ENCODE measurements around the gene ERCC6L. TPM values are rescaled to one million over a fixed set of nuclear protein-coding genes. Genes with fewer than 3 reads are reported as not detected.

Gene ERCC6L
- total RNA-seq, result 10 to 100 TPM; 13.8 to 14.4 TPM

DNA sequence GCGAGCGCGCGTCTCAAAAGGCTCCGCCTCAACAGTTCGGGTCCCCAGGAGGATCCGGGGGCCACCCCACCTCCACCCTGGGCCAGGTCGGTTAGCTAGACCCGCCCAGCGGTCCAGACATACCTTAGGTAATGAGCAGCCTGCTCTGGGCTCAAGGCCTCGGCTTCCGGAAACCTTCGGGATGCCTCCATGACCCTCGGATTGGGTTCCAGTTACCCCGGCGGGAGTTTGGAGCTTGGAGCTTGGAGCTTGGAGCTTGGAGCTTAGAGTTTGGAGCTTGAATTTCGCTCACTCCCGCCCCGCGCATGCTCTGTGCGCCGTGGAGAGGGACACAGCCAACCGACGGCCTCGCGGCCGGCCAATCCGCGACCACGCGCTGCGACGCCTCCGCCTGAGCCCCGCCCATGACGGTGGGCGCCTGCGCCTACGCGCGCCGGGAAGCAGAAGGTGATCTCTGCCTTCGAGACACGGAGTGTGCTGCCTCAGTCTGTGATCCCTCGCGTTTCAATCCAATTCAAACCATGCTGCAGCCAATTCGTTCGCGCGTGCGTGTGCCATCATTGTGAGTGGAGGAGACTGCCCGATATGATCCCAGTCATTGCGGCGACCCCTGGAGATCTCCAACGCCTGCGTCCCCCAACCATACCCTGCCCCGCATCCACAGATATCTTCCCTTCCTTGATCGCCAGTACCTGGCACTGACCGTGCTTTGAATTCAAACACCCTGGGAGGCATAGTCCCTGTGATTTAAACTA lies at the start of gene ERCC6L:
TSS of gene ERCC6L (minus strand) at position 307 of the 755 bp plus-strand sequence. CDS start at position 191, 116 bp downstream.
- POLR2A ChIA-PET, result interaction anchor here (0.6 to 1.4 kb wide), 4 partner anchors 10 to 333 kb away, joined by 3 to 16 read pairs (median 5); partner anchors contain the start of genes PIN4 and RPS4X
- peaks cover 18% of the 10 kb centered on the region for H3K4me1 Mint-ChIP-seq (ENCODE audit: low read depth)
- H3K9me3 Mint-ChIP-seq (ENCODE audit: insufficient read depth), result no peaks in the 10 kb centered on the region
- peaks cover 21% of the 10 kb centered on the region for H3K36me3 Mint-ChIP-seq (ENCODE audit: low read depth)
- peak within 1 kb of the TSS; percentile 81 for H3K27ac Mint-ChIP-seq
- ATAC-seq (peak; percentile 99), DNase-seq (peak; percentile 89)
- peak within 1 kb of the TSS; percentile 84 for H3K4me3 Mint-ChIP-seq
- CTCF ChIA-PET, result interaction anchor here (0.6 to 1.6 kb wide), 3 partner anchors 38 to 427 kb away, joined by 3 to 9 read pairs (median 3); partner anchors contain the start of gene RPS4X
- no peaks in the 10 kb centered on the region for H3K27me3 Mint-ChIP-seq (ENCODE audit: low read depth)

- ChIA-PET POLR2A (no interaction called here), CTCF (no interaction called here)
- no peak for DNase-seq
- Mint-ChIP-seq H3K4me3 (no peak overlapping the region), H3K27ac (no peak overlapping the region), H3K27me3 (ENCODE audit: low read depth) (peaks cover 15% of the 10 kb centered on the region), H3K4me1 (ENCODE audit: low read depth) (peaks cover 5% of the 10 kb centered on the region), H3K36me3 (ENCODE audit: low read depth) (no peaks in the 10 kb centered on the region), H3K9me3 (ENCODE audit: insufficient read depth) (no peaks in the 10 kb centered on the region)
- ATAC-seq, result no peak
Observed at GRCh38 chrX:72282302-72282701, 43.5 kb upstream of the ERCC6L start.

GRCh38 chrX:72280321-72280845 lies 41.6 kb upstream of the ERCC6L start:
- ChIA-PET POLR2A (no interaction called here), CTCF (interaction anchor here (1.3 to 1.4 kb wide), 3 partner anchors 10 to 35 kb away, joined by 3 to 6 read pairs (median 4); no protein-coding TSS in a partner anchor)
- Mint-ChIP-seq H3K4me1 (ENCODE audit: low read depth) (peaks cover 8% of the 10 kb centered on the region), H3K27me3 (ENCODE audit: low read depth) (peaks cover 15% of the 10 kb centered on the region), H3K9me3 (ENCODE audit: insufficient read depth) (no peaks in the 10 kb centered on the region), H3K36me3 (ENCODE audit: low read depth) (peaks cover 8% of the 10 kb centered on the region), H3K27ac (no peak overlapping the region), H3K4me3 (no peak overlapping the region)
- ATAC-seq (no peak), DNase-seq (no peak)

- Mint-ChIP-seq H3K4me3 (peak overlapping the region; percentile 83), H3K36me3 (ENCODE audit: low read depth) (peaks cover 42% of the 10 kb centered on the region), H3K9me3 (ENCODE audit: insufficient read depth) (no peaks in the 10 kb centered on the region), H3K27me3 (ENCODE audit: low read depth) (peaks cover 12% of the 10 kb centered on the region), H3K4me1 (ENCODE audit: low read depth) (peaks cover 44% of the 10 kb centered on the region), H3K27ac (peak overlapping the region; percentile 85)
- CTCF ChIA-PET, result interaction anchor here (0.6 to 2.7 kb wide), 15 partner anchors 8 to 378 kb away, joined by 3 to 18 read pairs (median 5); partner anchors contain the start of genes ERCC6L and PIN4
- peak; percentile 3 for ATAC-seq
- no peak for DNase-seq
- POLR2A ChIA-PET, result interaction anchor here (0.6 to 1.9 kb wide), 11 partner anchors 8 to 264 kb away, joined by 3 to 16 read pairs (median 5); partner anchors contain the start of genes ERCC6L and PIN4
Observed at GRCh38 chrX:72276478-72276953, 37.7 kb upstream of the ERCC6L start.

DNA sequence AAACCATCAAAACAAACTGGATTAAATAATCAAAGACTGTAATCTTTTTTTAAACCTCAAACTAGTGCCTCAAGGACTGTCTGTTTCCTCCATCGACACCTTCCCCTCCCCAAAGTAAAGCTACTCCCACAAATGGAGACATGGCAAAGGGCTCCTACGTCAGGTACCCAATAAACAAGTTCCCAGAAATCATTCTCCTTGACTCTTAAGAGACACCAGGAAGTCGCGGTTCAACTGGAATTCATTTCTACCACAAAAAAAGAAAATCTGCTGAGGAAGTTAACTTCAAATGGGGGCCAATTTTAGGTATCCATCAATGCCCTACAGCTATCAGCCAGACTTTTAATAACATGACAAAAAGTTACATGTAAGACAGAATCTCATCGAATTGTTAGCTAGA lies 35.7 kb upstream of the ERCC6L start:
- H3K4me1 Mint-ChIP-seq (ENCODE audit: low read depth), result peaks cover 53% of the 10 kb centered on the region
- CTCF ChIA-PET, result no interaction called here

DNA sequence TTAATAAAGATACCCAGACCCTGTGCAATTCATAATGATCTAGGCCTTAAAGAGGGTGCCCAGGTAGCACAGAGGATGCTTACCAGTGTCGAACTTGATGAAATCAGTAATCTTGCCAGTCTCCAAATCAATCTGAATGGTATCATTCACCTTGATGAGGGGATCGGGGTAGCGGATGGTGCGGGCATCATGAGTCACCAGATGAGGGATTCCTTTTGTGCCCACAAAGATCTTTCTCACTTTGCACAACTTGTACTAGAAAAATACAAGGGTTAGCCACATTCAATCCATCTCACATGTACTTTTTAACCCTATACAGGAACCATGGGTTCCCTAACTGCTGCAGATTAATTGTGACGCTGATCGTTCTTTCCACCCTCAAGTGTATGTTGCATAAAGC lies 34.9 kb upstream of the ERCC6L start:
- Mint-ChIP-seq H3K4me3 (peak overlapping the region; percentile 83), H3K27ac (peak overlapping the region; percentile 68), H3K27me3 (ENCODE audit: low read depth) (no peaks in the 10 kb centered on the region), H3K9me3 (ENCODE audit: insufficient read depth) (no peaks in the 10 kb centered on the region), H3K36me3 (ENCODE audit: low read depth) (peaks cover 58% of the 10 kb centered on the region), H3K4me1 (ENCODE audit: low read depth) (peaks cover 53% of the 10 kb centered on the region)
- ATAC-seq, result no peak
- POLR2A ChIA-PET, result no interaction called here
- DNase-seq, result no peak
- CTCF ChIA-PET, result interaction anchor here (1.1 kb wide), 1 partner anchor 29 kb away, joined by 3 read pairs; no protein-coding TSS in a partner anchor

More for the DNA sequence above, 35.7 kb upstream of the ERCC6L start:
- H3K9me3 Mint-ChIP-seq (ENCODE audit: insufficient read depth), result no peaks in the 10 kb centered on the region
- H3K27me3 Mint-ChIP-seq (ENCODE audit: low read depth), result peaks cover 5% of the 10 kb centered on the region
- no peak for DNase-seq
- peaks cover 52% of the 10 kb centered on the region for H3K36me3 Mint-ChIP-seq (ENCODE audit: low read depth)
- no peak for ATAC-seq
- peak overlapping the region; percentile 84 for H3K27ac Mint-ChIP-seq
- POLR2A ChIA-PET, result no interaction called here
- peak overlapping the region; percentile 83 for H3K4me3 Mint-ChIP-seq

DNA sequence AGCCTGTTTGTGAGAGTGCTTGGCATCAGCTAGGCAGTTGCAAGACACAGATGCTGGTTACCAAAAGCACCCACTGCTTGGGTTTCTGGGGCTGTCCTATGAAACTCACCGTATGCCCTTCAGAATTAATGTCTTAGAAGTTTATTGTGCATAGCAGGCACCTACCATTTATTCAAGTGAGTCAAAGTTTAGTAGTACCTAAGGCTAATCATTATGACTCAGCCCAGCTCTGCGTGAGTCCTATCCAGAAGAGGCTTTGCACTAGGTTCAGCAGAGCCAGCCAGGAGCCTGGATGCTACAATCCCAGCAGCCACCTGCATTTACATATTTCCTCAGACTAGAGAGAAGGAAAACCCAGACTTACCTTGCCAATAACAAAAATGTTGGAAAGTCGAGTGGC lies 34.0 kb upstream of the ERCC6L start:
- ATAC-seq (no peak), DNase-seq (no peak)
- Mint-ChIP-seq H3K4me3 (no peak overlapping the region), H3K9me3 (ENCODE audit: insufficient read depth) (no peaks in the 10 kb centered on the region), H3K36me3 (ENCODE audit: low read depth) (peaks cover 60% of the 10 kb centered on the region), H3K27me3 (ENCODE audit: low read depth) (no peaks in the 10 kb centered on the region), H3K4me1 (ENCODE audit: low read depth) (peaks cover 51% of the 10 kb centered on the region), H3K27ac (peak overlapping the region; percentile 43)
- POLR2A ChIA-PET, result no interaction called here
- CTCF ChIA-PET, result interaction anchor here (1.1 kb wide), 1 partner anchor 28 kb away, joined by 3 read pairs; no protein-coding TSS in a partner anchor

- ChIA-PET POLR2A (interaction anchor here (0.7 kb wide), 1 partner anchor 1176 kb away, joined by 3 read pairs; no protein-coding TSS in a partner anchor), CTCF (no interaction called here)
- H3K36me3 Mint-ChIP-seq (ENCODE audit: low read depth), result peaks cover 63% of the 10 kb centered on the region
- H3K27me3 Mint-ChIP-seq (ENCODE audit: low read depth), result no peaks in the 10 kb centered on the region
- H3K9me3 Mint-ChIP-seq (ENCODE audit: insufficient read depth), result no peaks in the 10 kb centered on the region
- H3K4me3 Mint-ChIP-seq, result no peak overlapping the region
- peaks cover 50% of the 10 kb centered on the region for H3K4me1 Mint-ChIP-seq (ENCODE audit: low read depth)
- ATAC-seq (no peak), DNase-seq (no peak)
- peak overlapping the region; percentile 56 for H3K27ac Mint-ChIP-seq
Observed at GRCh38 chrX:72271812-72272211, 33.0 kb upstream of the ERCC6L start.

GRCh38 chrX:72271091-72271788 lies 32.4 kb upstream of the ERCC6L start:
- Mint-ChIP-seq H3K9me3 (ENCODE audit: insufficient read depth) (no peaks in the 10 kb centered on the region), H3K27me3 (ENCODE audit: low read depth) (no peaks in the 10 kb centered on the region), H3K4me3 (no peak overlapping the region), H3K36me3 (ENCODE audit: low read depth) (peaks cover 63% of the 10 kb centered on the region), H3K4me1 (ENCODE audit: low read depth) (peaks cover 50% of the 10 kb centered on the region), H3K27ac (peak overlapping the region; percentile 56)
- no peak for ATAC-seq
- ChIA-PET CTCF (interaction anchor here (1.1 to 2.3 kb wide), 2 partner anchors 9 to 25 kb away, joined by 4 to 10 read pairs; no protein-coding TSS in a partner anchor), POLR2A (interaction anchor here (0.7 kb wide), 1 partner anchor 1175 kb away, joined by 3 read pairs; no protein-coding TSS in a partner anchor)
- DNase-seq, result no peak

DNA sequence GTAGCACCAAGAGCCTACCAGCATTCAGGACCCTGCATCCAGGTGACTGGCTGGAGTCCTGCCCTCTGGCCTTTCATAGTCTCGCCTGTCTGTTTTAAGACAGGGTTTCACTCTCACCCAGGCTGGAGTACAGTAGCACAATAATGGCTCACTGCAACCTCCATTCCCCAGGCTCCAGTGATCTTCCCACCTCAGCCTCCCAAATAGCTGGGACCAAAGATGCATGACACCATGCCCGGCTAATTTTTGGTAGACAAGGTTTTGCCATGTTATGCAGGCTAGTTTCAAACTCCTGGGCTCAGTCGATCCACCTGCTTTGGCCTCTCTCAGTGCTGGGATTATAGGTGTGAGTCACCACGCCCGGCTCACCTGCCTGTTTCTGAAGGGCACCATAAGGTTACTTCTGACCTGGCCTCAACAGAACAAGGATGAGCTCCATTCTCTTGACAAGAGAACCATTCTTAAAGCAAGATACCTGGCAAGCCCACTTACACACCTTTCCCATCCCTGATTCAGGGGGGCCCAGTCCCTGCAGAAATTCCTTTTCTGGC lies 31.6 kb upstream of the ERCC6L start:
- no peak overlapping the region for H3K4me3 Mint-ChIP-seq
- peaks cover 55% of the 10 kb centered on the region for H3K36me3 Mint-ChIP-seq (ENCODE audit: low read depth)
- H3K4me1 Mint-ChIP-seq (ENCODE audit: low read depth), result peaks cover 48% of the 10 kb centered on the region
- peak overlapping the region; percentile 70 for H3K27ac Mint-ChIP-seq
- CTCF ChIA-PET, result interaction anchor here (1.1 to 2.3 kb wide), 2 partner anchors 10 to 25 kb away, joined by 4 to 10 read pairs; no protein-coding TSS in a partner anchor
- POLR2A ChIA-PET, result interaction anchor here (1.0 kb wide), 1 partner anchor 89 kb away, joined by 3 read pairs; the partner anchor contains the start of gene PIN4
- ATAC-seq (peak; percentile 21), DNase-seq (no peak)
- H3K27me3 Mint-ChIP-seq (ENCODE audit: low read depth), result no peaks in the 10 kb centered on the region
- H3K9me3 Mint-ChIP-seq (ENCODE audit: insufficient read depth), result no peaks in the 10 kb centered on the region

Measured in activated CD8-positive, alpha-beta T cell treated with anti-CD3 and anti-CD28 coated beads, Interleukin-2, amount 10 ng/mL, durations not matched to agents 7 days and 5 days (primary cell).